Fibroblast of lung (primary cell): ENCODE results near the gene ST6GALNAC2.

Experiments
- CTCF ChIP-seq, 2 donors: IDR thresholded peaks in 1 of 2; conservative IDR thresholded peaks in 1 of 2; 1 replicate in 1 of 2; 2 replicates in 1 of 2; pipeline ENCODE4 v1.5.1; 2011 to 2012; ENCODE audit warnings: low read length in 2 of 2, control low read depth in 1 of 2, inconsistent platforms in 1 of 2, low read depth in 1 of 2, mild to moderate bottlenecking in 1 of 2
- EZH2 ChIP-seq: IDR thresholded peaks from 2 replicates; pipeline ENCODE4 v1.5.1; 2012; ENCODE audit warnings: low read length, control low read depth, mild to moderate bottlenecking; ENCODE audit errors: missing control alignments

GRCh38 chr17:76554131-76554530 lies 31.5 kb downstream of the ST6GALNAC2 start:
- TF ChIP-seq CTCF (conservative IDR thresholded peaks at IDR 0.05 in 1 of 2, IDR thresholded peaks at IDR 0.05 in 1 of 2; ENCODE audit: low read depth in 1 of 2, low read length in 2 of 2) (no peak), EZH2 (no peak)
